VCaP (cell line): ENCODE data around the gene TSPAN4.

Source experiments
- H3K27ac ChIP-seq: fragments of 450-650 bp; 2 replicates; pipeline ENCODE4 v1.5.1; 2017
- CTCF ChIP-seq: fragments of 450-650 bp; conservative IDR thresholded peaks from 2 replicates; pipeline ENCODE4 v1.5.1; 2017; ENCODE audit warnings: mild to moderate bottlenecking, moderate library complexity

Gene TSPAN4

GRCh38 chr11:898540-899190 lies 56.0 kb downstream of the TSPAN4 start:
- no peak overlapping the region for H3K27ac ChIP-seq
- TF ChIP-seq CTCF = peak; percentile 14; the same call in 1 of the 2 replicates

GRCh38 chr11:899724-900123 lies 57.1 kb downstream of the TSPAN4 start:
- TF ChIP-seq CTCF = no peak
- no peak overlapping the region for H3K27ac ChIP-seq

- no peak for TF ChIP-seq CTCF
- no peak overlapping the region for H3K27ac ChIP-seq
Observed at GRCh38 chr11:900545-900944, 57.9 kb downstream of the TSPAN4 start.

- no peak for TF ChIP-seq CTCF
- no peak overlapping the region for H3K27ac ChIP-seq
Observed at GRCh38 chr11:901452-902061, 58.9 kb downstream of the TSPAN4 start.

GRCh38 chr11:904380-904779 lies 61.7 kb downstream of the TSPAN4 start:
- H3K27ac ChIP-seq = no peak overlapping the region
- no peak for TF ChIP-seq CTCF

- H3K27ac ChIP-seq = no peak overlapping the region
- TF ChIP-seq CTCF = no peak
Observed at GRCh38 chr11:905952-906351, 63.3 kb downstream of the TSPAN4 start.

GRCh38 chr11:907668-908067 lies 65.0 kb downstream of the TSPAN4 start:
- no peak overlapping the region for H3K27ac ChIP-seq
- no peak for TF ChIP-seq CTCF
